IMR-90 (cell line): ENCODE measurements around the gene PTGR3. TPM values are rescaled to one million over a fixed set of nuclear protein-coding genes. Genes with fewer than 3 reads are reported as not detected.

Experiments
- ATAC-seq: fragments of 200-7000 bp; cut with Tn5 transposase; 2 replicates; pipeline ENCODE4 v1.9.1; 2020; ENCODE audit warnings: low read depth, mild to moderate bottlenecking, moderate library complexity
- BruUV-seq: library from RNA; stranded (reverse); fragments of 400-500 nt; replicated peaks from 2 replicates; lab custom pipeline; 2021; lab: Mats Ljungman, UMichigan
- CTCF ChIA-PET: fragments of 300-600 bp; formaldehyde crosslinking; extraction: SDS; loops from one replicate; lab custom pipeline; 2021; ENCODE audit warnings: antibody characterized with exemption; lab: Yijun Ruan, JAX
- POLR2A ChIA-PET: fragments of 300-600 bp; sonication (Branson Sonifier 250); formaldehyde crosslinking; loops from one replicate; lab custom pipeline; 2022; ENCODE audit warnings: antibody characterized with exemption; ENCODE audit not compliant: unreplicated experiment; lab: Charles Lee
- DNase-seq: peaks from one replicate; pipeline ENCODE4 v3.0.0; 2013
- H2AFZ ChIP-seq: replicated peaks from 2 replicates; pipeline ENCODE3; 2013; ENCODE audit warnings: low read length, mild to moderate bottlenecking; ENCODE audit not compliant: poor library complexity
- H2AK5ac ChIP-seq: 2 replicates; pipeline ENCODE4 v1.6.1; 2013; ENCODE audit warnings: low read depth, low read length, inconsistent platforms
- H2AK9ac ChIP-seq: replicated peaks from 2 replicates; pipeline ENCODE3; 2013; ENCODE audit warnings: mild to moderate bottlenecking, low read depth, low read length, moderate library complexity; ENCODE audit not compliant: poor library complexity
- H2BK120ac ChIP-seq: 2 replicates; pipeline ENCODE4 v1.6.1; 2013; ENCODE audit warnings: low read depth, low read length, inconsistent platforms
- H2BK15ac ChIP-seq: 3 replicates; pipeline ENCODE4 v1.6.1; 2013; ENCODE audit warnings: low read depth, low read length, inconsistent platforms
- H2BK20ac ChIP-seq: 2 replicates; pipeline ENCODE4 v1.6.1; 2013; ENCODE audit warnings: low read depth, mild to moderate bottlenecking, inconsistent platforms, low read length, moderate library complexity
- H2BK5ac ChIP-seq: 2 replicates; pipeline ENCODE4 v1.6.1; 2013; ENCODE audit warnings: mild to moderate bottlenecking, low read depth, low read length, inconsistent platforms; ENCODE audit not compliant: poor library complexity, severe bottlenecking
- H3K14ac ChIP-seq: replicated peaks from 2 replicates; pipeline ENCODE4 v1.6.1; 2013; ENCODE audit warnings: low read depth, low read length, inconsistent platforms
- H3K18ac ChIP-seq: 2 replicates; pipeline ENCODE4 v1.6.1; 2013; ENCODE audit warnings: low read depth, low read length, control low read depth
- H3K23ac ChIP-seq: 2 replicates; pipeline ENCODE4 v1.6.1; 2013; ENCODE audit warnings: low read depth, low read length, inconsistent platforms
- H3K27ac ChIP-seq: 2 replicates; pipeline ENCODE4 v1.5.1; 2013; ENCODE audit warnings: mild to moderate bottlenecking, control low read depth, low read length; ENCODE audit not compliant: insufficient read depth
- H3K27me3 ChIP-seq: 2 replicates; pipeline ENCODE4 v1.6.1; 2013; ENCODE audit warnings: low read length; ENCODE audit not compliant: control insufficient read depth, insufficient read depth
- H3K36me3 ChIP-seq: 2 replicates; pipeline ENCODE4 v1.6.1; 2013; ENCODE audit warnings: low read length, mixed read lengths; ENCODE audit not compliant: control insufficient read depth, insufficient read depth
- H3K4ac ChIP-seq: 2 replicates; pipeline ENCODE4 v1.6.1; 2013; ENCODE audit warnings: low read depth, low read length, inconsistent platforms
- H3K4me1 ChIP-seq: 2 replicates; pipeline ENCODE4 v1.6.1; 2013; ENCODE audit warnings: low read length, mixed read lengths; ENCODE audit not compliant: control insufficient read depth, insufficient read depth
- H3K4me2 ChIP-seq: 2 replicates; pipeline ENCODE4 v1.6.1; 2013; ENCODE audit warnings: low read depth, mild to moderate bottlenecking, control low read depth, low read length, moderate library complexity
- H3K4me3 ChIP-seq: 2 replicates; pipeline ENCODE4 v1.5.1; 2013; ENCODE audit warnings: low read depth, mild to moderate bottlenecking, control low read depth, low read length, moderate library complexity; ENCODE audit not compliant: insufficient read depth
- H3K56ac ChIP-seq: 2 replicates; pipeline ENCODE4 v1.6.1; 2013; ENCODE audit warnings: low read length, inconsistent platforms; ENCODE audit not compliant: insufficient read depth; ENCODE audit errors: extremely low read depth
- H3K79me1 ChIP-seq, 2 experiments: 2 replicates each; pipeline ENCODE4 v1.6.1; 2013; ENCODE audit warnings: low read length in 2 of 2, inconsistent platforms in 1 of 2, low read depth in 1 of 2
- H3K9ac ChIP-seq: 2 replicates; pipeline ENCODE4 v1.6.1; 2013; ENCODE audit warnings: low read depth, low read length, control low read depth
- H3K9me1 ChIP-seq: 2 replicates; pipeline ENCODE4 v1.6.1; 2013; ENCODE audit warnings: low read length, inconsistent platforms; ENCODE audit not compliant: insufficient read depth
- H3K9me3 ChIP-seq: 2 replicates; pipeline ENCODE4 v1.6.1; 2013; ENCODE audit warnings: low read length; ENCODE audit not compliant: control insufficient read depth, insufficient read depth
- H4K20me1 ChIP-seq: 2 replicates; pipeline ENCODE4 v1.6.1; 2013; ENCODE audit warnings: low read length, inconsistent platforms; ENCODE audit not compliant: insufficient read depth
- H4K5ac ChIP-seq: 2 replicates; pipeline ENCODE4 v1.6.1; 2013; ENCODE audit warnings: mild to moderate bottlenecking, low read depth, low read length, control low read depth
- H4K8ac ChIP-seq, 2 experiments: 2 replicates each; pipeline ENCODE4 v1.6.1; 2013; ENCODE audit warnings: low read depth in 2 of 2, low read length in 2 of 2, control low read depth in 1 of 2, inconsistent platforms in 1 of 2
- H4K91ac ChIP-seq: 2 replicates; pipeline ENCODE4 v1.6.1; 2013; ENCODE audit warnings: low read depth, low read length, inconsistent platforms; ENCODE audit not compliant: insufficient read depth
- BHLHE40 ChIP-seq: fragments of 150-350 bp; IDR thresholded peaks from 2 replicates; pipeline ENCODE4 v1.6.1; 2016; ENCODE audit warnings: mild to moderate bottlenecking, low read depth, low read length
- CEBPB ChIP-seq: IDR thresholded peaks from 2 replicates; pipeline ENCODE4 v1.6.1; 2012; ENCODE audit warnings: low read depth, low read length, improper control_type of control experiment
- MAZ ChIP-seq: IDR thresholded peaks from 2 replicates; pipeline ENCODE4 v1.6.1; 2012; ENCODE audit warnings: low read depth, mild to moderate bottlenecking, low read length, improper control_type of control experiment, moderate library complexity, borderline replicate concordance
- RFX5 ChIP-seq: IDR thresholded peaks from 2 replicates; pipeline ENCODE4 v1.8.0; 2012; ENCODE audit warnings: low read depth, mild to moderate bottlenecking, low read length, moderate library complexity
- WGBS, 2 experiments: methylation state at CpG; one replicate each; pipeline versions ENCODE4 v1.1.5 to v1.1.7; 2013; ENCODE audit warnings: missing lambda C conversion rate in 2 of 2; ENCODE audit not compliant: insufficient read length in 1 of 2; ENCODE audit errors: extremely low coverage in 2 of 2; 5-methylcytosine and 5-hydroxymethylcytosine counted together
- dilution Hi-C: fragments of 300-500 bp; cut with HindIII; formaldehyde crosslinking; loops from one replicate; pipeline ENCODE4 v1.14.3; 2018; ENCODE audit warnings: low sequenced_read_pairs; ENCODE audit not compliant: unreplicated experiment
- in situ Hi-C: fragments of 300-500 bp; cut with MboI; formaldehyde crosslinking; loops from 3 replicates; pipeline ENCODE4 v1.14.3; 2019; ENCODE audit warnings: low sequenced_read_pairs, inconsistent platforms, mixed read lengths
- intact Hi-C: fragments of 100-400 bp; cut with micrococcal nuclease; formaldehyde crosslinking; loops from 2 replicates; pipeline ENCODE4 v1.10.0; 2022
- polyA plus RNA-seq, 3 experiments: library from polyadenylated mRNA; depleted of rRNA; stranded (reverse); fragments of >200 nt; gene quantifications; 2 replicates each; pipeline ENCODE4 v1.2.3, GENCODE V29; 2012; ENCODE audit warnings: low replicate concordance in 1 of 3
- total RNA-seq: library from RNA; depleted of rRNA; stranded (reverse); fragments of >200 nt; gene quantifications from 2 replicates; pipeline ENCODE4 v1.2.3, GENCODE V29; 2012
- TF ChIP-seq, protein P1 (sequence below): fragments of 150-350 bp; IDR thresholded peaks from 2 replicates; pipeline ENCODE4 v1.6.1; 2016; ENCODE audit warnings: low read depth, mild to moderate bottlenecking, low read length, moderate library complexity, borderline replicate concordance

PTGR3 gene
- total and polyA plus RNA-seq, 2 of the 4 experiments (the other 2 are of a cell fraction) = 16.1 to 26.4 TPM

DNA sequence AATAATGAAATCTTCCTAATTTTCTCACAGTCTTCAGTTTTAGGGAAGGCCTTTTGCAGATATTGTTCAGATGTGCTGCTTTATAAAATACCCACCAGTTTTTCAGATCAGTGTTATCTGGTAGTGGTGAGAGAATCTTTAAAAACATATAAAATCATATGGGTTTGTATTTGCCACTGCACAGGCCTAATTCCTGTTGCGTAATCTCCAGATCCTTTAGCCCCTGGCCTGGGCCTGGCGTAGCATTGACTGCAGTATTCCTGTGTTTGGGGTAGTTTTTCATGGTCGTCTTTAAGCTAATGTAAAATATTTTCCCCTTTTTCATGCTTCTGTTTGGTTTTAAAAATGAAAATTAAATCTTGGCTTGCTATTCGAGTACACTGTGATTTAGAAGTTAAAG lies 44.8 kb upstream of the PTGR3 start:
- Histone ChIP-seq H4K91ac (no peak overlapping the region), H3K4me1 (peaks cover 10% of the 10 kb centered on the region), H3K79me1 (peaks cover 14 to 41% of the 10 kb centered on the region in 2 experiments), H3K4me3 (no peak overlapping the region), H3K27me3 (no peaks in the 10 kb centered on the region), H2AFZ (no peak overlapping the region), H3K27ac (no peak overlapping the region), H3K18ac (no peak overlapping the region), H3K9me3 (no peaks in the 10 kb centered on the region), H4K20me1 (no peaks in the 10 kb centered on the region), H2BK5ac (no peak overlapping the region), H3K56ac (no peak overlapping the region), H2AK5ac (no peak overlapping the region), H3K14ac (no peak overlapping the region), H2BK15ac (no peak overlapping the region), H3K9ac (no peak overlapping the region), H3K23ac (no peak overlapping the region), H3K4me2 (peak overlapping the region; percentile 27; the same call in 1 of the 2 replicates), H2AK9ac (no peak overlapping the region), H3K9me1 (0 out of 2 replicates have a peak, but pooled peaks cover 8% of the 10 kb centered on the region), H3K36me3 (no peaks in the 10 kb centered on the region), H3K4ac (no peak overlapping the region), H2BK20ac (no peak overlapping the region), H2BK120ac (no peak overlapping the region), H4K5ac (no peak overlapping the region), H4K8ac (peak overlapping the region in 1 of 2 experiments; percentile 13; a peak in 1 of 4 replicates)
- DNase-seq (peak; percentile 16), ATAC-seq (peak; percentile 55)
- in situ Hi-C loops = no loop called here
- ChIA-PET CTCF (no interaction called here), POLR2A (no interaction called here)
- TF ChIP-seq RFX5 (no peak), MAZ (no peak), CEBPB (peak; percentile 94), BHLHE40 (no peak)
- TF ChIP-seq, protein P1, sequence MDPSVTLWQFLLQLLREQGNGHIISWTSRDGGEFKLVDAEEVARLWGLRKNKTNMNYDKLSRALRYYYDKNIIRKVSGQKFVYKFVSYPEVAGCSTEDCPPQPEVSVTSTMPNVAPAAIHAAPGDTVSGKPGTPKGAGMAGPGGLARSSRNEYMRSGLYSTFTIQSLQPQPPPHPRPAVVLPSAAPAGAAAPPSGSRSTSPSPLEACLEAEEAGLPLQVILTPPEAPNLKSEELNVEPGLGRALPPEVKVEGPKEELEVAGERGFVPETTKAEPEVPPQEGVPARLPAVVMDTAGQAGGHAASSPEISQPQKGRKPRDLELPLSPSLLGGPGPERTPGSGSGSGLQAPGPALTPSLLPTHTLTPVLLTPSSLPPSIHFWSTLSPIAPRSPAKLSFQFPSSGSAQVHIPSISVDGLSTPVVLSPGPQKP = no peak
- BruUV-seq = no TSS peak
- intact Hi-C loops = no loop called here
- no CpG with 5 or more reads among the region's 4 CpGs for WGBS, 2 experiments
- dilution Hi-C loops = no loop called here
